B cell (primary cell): ENCODE measurements around the gene SNED1.

Experiments used
- EZH2 ChIP-seq: IDR thresholded peaks from 2 replicates; pipeline ENCODE4 v1.6.1; 2012; ENCODE audit warnings: borderline replicate concordance, low read depth, mild to moderate bottlenecking, moderate library complexity, low read length; ENCODE audit not compliant: insufficient read depth, poor library complexity, severe bottlenecking
- TF ChIP-seq, protein P1 (sequence below): fragments of 200-600 bp; IDR thresholded peaks from one replicate; pipeline ENCODE4 v1.8.0; 2022; ENCODE audit warnings: antibody characterized with exemption, mild to moderate bottlenecking

DNA sequence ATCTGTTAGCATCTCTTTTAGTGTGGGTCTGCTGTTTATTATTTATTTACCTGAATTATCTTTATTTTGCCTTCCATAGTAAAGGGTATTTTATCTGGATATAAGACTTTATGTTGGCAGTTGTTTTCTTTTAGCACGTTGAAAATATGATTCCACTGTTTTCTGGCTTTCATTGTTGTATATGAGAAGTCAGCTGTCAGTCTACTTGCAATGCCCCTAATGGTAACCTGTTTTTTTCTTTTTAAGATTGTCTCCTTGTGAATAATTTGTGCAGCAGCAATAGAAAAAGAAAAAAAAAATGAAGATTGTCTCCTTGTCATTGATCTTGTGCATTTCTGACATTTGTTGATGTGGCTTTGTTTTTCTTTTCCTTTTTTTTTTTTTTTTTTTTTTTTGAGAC lies 27.2 kb downstream of the SNED1 start:
- TF ChIP-seq, protein P1, sequence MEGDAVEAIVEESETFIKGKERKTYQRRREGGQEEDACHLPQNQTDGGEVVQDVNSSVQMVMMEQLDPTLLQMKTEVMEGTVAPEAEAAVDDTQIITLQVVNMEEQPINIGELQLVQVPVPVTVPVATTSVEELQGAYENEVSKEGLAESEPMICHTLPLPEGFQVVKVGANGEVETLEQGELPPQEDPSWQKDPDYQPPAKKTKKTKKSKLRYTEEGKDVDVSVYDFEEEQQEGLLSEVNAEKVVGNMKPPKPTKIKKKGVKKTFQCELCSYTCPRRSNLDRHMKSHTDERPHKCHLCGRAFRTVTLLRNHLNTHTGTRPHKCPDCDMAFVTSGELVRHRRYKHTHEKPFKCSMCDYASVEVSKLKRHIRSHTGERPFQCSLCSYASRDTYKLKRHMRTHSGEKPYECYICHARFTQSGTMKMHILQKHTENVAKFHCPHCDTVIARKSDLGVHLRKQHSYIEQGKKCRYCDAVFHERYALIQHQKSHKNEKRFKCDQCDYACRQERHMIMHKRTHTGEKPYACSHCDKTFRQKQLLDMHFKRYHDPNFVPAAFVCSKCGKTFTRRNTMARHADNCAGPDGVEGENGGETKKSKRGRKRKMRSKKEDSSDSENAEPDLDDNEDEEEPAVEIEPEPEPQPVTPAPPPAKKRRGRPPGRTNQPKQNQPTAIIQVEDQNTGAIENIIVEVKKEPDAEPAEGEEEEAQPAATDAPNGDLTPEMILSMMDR, result no peak
- no peak for TF ChIP-seq EZH2
